HEK293 (cell line): ENCODE results near the gene SCRN1.

Experiments used
- HIC1 ChIP-seq: fragments of 450-650 bp; formaldehyde crosslinking; IDR thresholded peaks from 2 replicates; pipeline ENCODE4 v1.5.1; 2016; ENCODE audit warnings: missing biosample characterization, missing genetic modification characterization
- ZNF555 ChIP-seq: fragments of 450-650 bp; formaldehyde crosslinking; conservative IDR thresholded peaks from 2 replicates; pipeline ENCODE4 v1.5.1; 2017; ENCODE audit warnings: missing biosample characterization, mild to moderate bottlenecking, missing genetic modification characterization, inconsistent platforms
- ZNF670 ChIP-seq: fragments of 450-650 bp; formaldehyde crosslinking; IDR thresholded peaks from 2 replicates; pipeline ENCODE4 v1.5.1; 2016; ENCODE audit warnings: missing biosample characterization, missing genetic modification characterization, low read depth
- TF ChIP-seq, protein P1 (sequence below): fragments of 450-650 bp; formaldehyde crosslinking; IDR thresholded peaks from 2 replicates; pipeline ENCODE4 v1.5.1; 2016; ENCODE audit warnings: missing biosample characterization, missing genetic modification characterization

GRCh38 chr7:29878081-29878688 lies 111.4 kb downstream of the SCRN1 start:
- TF ChIP-seq HIC1 (no peak), ZNF670 (no peak), ZNF555 (no peak)
- TF ChIP-seq, protein P1, sequence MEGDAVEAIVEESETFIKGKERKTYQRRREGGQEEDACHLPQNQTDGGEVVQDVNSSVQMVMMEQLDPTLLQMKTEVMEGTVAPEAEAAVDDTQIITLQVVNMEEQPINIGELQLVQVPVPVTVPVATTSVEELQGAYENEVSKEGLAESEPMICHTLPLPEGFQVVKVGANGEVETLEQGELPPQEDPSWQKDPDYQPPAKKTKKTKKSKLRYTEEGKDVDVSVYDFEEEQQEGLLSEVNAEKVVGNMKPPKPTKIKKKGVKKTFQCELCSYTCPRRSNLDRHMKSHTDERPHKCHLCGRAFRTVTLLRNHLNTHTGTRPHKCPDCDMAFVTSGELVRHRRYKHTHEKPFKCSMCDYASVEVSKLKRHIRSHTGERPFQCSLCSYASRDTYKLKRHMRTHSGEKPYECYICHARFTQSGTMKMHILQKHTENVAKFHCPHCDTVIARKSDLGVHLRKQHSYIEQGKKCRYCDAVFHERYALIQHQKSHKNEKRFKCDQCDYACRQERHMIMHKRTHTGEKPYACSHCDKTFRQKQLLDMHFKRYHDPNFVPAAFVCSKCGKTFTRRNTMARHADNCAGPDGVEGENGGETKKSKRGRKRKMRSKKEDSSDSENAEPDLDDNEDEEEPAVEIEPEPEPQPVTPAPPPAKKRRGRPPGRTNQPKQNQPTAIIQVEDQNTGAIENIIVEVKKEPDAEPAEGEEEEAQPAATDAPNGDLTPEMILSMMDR: no peak
